CD4-positive, alpha-beta T cell treated with Interleukin-17A for 1 hour (primary cell): Measurements from ENCODE around the gene AGPAT2.
"Not testable (repeated sequence)": the region's sequence is repeated elsewhere in the genome, so short reads cannot be mapped to it uniquely, and the experiment has no call there.

Experiments used
- DNase-seq: peaks from one replicate; pipeline ENCODE4 v3.0.0-alpha.2; 2020

AGPAT2 gene

DNA sequence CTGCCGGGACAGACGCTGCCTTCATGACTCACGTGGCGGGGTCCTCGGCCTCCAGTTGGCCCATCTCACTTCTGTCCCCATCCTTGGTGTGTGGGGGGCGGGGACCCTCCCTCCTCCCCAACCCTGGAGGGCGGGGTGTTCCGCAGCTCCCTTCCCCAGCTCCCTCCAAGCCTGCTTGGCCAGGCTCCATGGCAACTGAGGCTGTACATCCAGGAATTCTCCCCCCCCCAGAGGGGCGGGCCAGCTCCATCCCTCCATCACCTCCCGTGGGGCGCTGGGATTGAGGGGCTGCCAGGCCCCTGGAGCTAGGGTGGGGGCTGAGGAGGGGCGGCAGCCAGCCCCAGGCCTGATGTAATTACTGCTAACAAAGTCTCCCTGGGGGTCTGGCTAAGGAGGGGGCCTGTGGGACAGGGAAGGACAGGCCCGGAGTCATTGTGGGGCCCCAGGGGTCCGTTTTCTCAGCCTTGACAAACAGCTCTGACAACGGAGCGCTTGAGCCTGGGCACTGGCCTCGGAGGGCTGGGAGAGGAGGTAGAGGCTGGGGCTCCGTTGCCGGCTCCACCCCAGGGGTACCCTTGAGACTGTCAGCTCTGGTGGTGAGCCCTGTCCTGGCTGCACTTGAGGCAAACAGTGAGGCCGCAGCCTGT, 33.1 kb upstream of the AGPAT2 start:
- DNase-seq, result no peak

DNA sequence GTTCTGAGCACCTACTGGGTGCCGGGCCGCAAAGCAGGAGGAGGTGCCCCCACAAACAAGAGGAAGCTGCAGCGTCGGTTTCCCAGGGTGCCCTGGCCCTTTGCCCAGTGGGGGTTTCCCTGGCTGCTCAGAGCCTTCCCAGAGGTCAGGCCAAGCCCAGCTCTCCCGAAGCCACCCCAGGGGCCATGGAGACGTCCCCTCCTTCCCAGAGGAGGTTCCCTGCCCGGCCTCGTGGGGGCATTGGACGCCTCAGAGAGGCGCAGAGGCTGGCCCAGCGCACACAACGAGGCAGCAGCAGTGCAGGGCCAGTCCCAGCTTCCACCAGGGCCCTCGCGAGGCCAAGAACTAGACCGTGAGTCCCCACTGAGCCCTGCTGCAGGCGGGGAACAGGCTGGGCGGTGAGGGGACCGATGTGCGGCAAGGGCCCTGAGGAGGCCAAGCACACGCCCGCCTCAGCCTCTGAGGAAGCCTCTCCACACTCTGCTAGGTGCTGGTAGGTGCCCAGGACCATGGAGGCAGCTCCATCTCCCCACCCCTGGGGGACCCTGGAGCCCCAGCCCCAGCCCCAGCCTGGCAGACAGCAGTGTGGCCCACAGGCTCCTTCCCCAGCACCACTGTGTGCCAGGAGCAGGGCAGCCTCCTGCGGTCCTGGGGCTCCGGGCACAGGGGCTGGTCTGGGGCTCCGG, 32.1 kb upstream of the AGPAT2 start:
- peak; percentile 27 for DNase-seq

DNA sequence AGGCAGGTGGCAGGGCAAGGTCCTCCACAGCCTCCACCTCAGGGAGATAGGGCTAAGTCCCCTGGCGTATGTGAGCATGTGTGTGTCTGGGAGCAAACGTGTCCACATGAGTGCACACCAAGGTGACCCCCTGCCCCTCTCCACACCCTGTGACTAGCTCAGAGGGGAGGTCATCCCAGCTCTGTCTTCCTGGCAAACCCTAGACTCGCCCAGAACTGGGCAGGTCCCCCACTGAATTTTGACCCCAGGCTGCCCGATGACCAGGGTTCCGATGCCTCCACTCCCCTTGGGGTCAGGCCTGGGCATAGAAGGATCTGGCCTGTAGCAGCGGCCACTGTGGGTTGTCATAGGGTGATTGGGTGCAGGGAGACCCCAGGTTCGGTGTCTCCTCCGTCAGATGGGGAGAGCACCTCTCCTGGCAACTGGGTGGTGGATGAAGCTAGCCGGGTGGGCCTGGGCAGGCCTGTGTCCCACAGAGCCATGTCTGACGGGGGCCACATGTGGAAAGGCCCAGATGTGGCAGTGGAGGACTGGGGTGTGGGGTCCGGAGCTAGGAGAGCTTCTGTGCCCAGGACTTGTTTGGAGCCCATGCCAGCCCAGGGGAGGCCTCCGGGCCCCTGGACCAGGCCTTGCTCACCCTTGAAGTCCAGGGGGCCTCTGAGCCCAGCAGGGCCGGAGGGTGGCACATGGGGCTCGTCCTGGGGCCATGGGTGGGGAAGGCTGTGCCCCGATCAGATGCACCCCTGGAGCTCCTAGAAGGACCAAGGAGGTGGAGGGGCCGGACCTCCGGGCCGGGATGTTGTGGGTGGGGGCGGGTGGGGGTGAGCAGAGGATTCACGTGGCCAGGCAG, 31.3 kb upstream of the AGPAT2 start:
- DNase-seq, result no peak

DNA sequence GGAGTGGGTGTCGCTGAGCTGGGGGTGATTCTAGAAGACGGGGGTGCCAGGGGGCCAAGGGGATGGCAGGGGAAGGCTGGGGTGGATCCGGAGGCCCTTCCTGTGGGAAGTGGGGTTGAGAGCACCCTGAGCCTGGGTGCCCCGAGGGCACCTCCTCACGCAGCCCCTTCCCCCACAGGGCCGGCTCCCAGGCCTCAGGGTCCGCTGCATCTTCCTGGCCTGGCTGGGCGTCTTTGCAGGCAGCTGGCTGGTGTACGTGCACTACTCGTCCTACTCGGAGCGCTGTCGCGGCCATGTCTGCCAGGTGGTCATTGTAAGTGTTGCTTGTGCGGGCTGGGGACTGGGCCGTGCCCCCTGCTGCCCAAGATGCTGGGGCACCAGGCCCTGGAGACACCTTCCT, 30.1 kb upstream of the AGPAT2 start:
- DNase-seq, result no peak

DNA sequence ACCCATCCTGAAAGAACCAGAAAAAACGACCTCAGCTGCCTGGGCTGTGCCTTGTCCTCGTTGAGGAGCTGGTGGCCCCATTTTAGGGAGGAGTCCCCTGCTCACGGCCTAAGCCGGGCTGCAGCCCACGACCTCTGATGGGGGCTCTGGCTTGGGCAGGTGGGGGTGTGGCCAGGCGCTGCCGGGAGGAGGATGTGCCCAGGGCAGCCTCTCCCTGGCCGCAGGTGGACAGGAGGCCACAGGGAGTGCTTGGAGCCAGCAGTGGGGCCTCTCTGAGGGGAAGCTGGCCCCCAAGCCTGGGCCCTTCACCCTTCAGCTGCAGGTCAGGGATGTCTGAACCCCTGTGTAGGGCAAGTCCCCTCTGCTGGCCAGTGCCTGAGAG, 27.6 kb upstream of the AGPAT2 start:
- no peak for DNase-seq

DNA sequence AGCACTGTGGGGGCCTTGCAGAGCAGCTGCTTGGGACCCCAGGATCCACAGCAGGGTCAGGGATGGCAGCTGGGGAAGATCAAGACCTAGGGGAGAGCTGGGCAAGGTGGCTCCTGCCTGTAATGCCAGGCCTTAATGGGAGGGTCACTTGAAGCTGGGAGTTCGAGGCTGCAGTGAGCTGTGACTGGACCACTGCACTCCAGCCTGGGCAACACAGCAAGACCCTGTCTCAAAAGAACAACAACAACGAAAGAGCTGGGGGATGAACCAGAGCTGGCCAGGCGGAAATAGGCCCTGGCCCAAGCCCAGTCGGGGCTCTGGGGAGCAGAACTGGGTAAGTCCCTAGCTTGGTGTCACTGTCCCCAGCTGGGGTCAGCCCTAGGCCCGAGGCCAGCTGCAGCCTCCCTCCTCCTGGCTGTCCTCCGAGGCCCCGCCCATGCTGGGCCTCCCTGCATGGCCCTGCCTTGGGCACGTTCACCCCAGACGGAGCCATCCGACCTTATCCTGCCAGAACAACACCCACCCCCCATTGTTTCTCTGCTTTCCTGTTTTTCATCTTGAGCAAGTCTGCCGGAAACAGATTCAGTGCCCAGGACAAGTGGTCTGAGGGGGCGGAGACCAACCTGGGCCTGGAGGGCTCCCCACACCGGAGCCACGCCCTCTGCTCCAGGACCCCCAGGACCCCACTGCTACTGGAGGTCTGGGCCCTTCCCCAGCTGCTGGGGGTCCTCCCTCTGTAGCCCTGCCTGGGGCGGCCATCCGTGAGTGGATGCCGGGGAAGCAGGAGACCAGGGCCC, 27.0 kb upstream of the AGPAT2 start:
- DNase-seq, result no peak

DNA sequence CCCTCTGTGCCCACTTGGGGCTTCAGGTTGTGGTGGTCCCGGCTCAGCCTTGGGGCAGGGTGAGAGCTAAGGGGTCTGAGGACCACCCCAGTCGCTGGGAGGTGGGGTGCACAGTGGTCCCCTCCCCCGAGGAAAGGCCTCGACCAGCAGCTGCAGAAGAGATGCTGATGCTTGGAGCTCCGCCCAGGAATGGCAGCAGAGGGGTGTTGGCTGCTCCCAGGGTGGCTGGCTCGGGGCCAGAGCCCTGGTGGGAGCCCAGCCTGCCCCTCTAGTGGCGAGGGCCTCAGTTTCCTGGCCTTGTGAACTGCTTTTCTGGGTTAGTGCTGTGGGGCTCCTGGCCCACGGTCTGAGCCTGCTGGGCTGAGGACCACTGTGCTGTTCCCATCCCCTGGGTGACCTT, 26.3 kb upstream of the AGPAT2 start:
- DNase-seq, result no peak

DNA sequence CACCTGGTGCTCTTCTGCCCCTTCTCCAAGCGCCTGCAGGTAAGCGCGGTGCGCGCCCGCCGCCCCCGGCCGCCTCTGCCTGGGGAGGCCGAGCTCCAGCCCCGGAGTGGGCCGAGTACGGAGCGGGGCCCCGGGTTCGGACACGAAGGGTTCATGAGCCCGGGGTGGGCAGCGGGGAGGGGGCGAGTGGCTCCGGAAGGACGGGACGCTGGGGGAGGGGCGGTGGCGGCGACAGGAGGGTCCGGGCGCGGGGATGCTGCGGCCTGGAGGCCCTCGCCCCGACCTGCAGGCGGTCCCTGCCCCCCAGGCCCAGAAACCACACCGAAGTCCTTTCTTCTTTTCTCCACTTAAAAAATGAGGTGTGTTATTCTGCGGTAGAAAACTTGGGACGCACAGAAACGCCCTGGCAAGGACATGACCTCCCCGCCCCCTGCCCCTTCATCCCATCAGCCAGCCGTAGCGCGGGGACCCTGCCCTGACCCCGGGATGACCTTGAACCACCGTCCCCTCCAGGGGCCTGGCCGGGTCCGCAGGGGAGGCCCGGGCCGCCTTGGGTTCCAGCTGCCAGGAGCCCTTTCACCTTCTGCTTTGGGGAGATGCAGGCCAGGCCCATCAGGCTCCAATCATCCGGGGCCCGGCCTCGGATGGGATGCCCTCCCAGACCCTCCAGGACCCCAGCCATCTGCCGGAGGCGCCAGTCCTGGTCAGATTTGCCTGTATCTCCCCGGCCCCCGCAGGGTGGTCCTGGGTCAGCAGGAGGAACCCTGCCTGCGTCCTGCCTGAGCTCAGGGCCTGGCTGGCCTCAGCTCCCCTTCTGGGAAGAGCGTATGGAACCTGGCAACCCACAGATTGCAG, 25.7 kb upstream of the AGPAT2 start:
- no peak for DNase-seq

DNA sequence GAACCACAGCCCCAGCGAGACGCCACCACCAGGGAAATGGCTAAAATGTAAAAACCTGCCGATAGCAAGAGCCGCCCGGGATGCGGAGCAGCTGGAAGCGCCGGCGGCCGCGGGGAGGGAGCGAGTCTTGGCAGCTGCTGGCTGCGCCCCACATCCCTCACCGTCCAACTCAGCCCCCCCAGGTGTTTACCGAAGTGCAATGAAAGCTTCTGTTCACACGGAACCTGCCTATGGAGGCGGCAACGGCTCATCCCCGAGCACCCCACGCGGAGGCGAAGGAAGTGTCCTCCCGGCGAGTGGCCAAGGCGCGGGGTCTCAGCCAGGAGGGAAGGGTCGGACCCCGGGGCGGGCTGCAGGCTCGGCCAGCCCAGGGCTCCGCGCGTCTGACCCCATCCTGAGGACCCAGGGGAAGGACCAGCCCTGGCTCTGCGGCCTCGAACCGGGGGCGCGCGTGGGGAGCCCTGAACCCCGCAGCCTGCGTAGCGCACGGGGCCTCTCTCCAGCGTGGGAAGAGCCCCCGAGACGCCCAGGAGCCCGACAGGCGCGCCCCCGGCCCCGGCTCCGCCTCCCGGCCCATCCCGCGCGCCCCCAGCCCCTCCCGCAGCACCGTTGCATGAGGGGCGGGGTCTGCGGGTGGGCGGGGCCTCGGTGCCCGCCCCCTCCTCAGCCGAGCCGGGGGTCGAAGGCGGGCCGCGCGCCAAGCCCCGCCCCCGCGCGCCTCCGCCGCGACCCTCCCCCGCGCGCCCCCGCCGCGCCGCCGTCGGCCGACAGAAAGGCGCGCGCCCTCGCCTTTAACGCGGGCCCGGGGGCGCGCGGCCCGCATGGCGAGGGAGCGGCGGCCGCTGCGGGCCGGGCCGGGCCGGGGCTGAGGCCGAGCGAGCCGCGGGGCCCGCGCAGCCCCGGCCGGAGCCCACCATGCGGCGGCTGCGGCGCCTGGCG, 24.8 kb upstream of the AGPAT2 start, which contains the start of gene DIPK1B:
TSS of gene DIPK1B (plus strand) at position 822 of the 939 bp plus-strand sequence. CDS start at position 916, 94 bp downstream.
- no peak for DNase-seq

DNA sequence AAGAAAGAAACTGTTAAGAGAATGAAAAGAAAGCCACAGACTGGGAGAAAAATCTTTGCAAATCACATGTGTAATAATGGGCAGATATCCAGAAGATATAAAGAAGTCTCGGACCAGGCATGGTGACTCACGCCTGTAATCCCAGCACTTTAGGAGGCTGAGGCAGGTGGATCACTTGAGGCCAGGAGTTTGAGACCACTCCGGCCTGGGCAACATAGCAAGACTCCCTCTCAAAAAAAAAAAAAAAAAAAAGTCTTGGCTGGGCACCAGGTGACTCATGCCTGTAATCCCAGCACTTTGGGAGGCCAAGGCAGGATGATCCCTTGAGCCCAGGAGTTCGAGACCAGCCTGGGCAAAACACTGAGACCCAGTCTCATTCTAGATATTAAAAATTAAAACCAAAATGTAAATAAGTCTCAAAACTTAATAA, 24.0 kb upstream of the AGPAT2 start:
- DNase-seq, result not testable (repeated sequence)

DNA sequence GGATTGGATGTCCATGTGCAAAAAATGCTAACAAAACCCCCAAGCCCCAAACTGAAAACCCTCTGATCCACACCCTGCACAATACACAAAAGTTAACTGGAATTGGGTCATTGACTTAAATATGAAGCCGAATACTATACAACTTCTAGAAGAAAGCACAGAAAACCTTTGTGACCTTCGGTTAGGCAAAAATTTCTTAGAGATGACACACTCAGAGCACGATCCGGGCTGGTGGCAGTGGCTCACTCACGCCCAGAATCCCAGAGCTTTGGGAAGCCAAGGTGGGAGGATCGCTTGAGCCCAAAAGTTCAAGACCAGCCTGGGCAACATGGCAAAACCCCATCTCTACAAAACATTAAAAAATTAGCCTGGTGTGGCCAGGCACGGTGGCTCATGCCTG, 23.3 kb upstream of the AGPAT2 start:
- DNase-seq, result no peak

DNA sequence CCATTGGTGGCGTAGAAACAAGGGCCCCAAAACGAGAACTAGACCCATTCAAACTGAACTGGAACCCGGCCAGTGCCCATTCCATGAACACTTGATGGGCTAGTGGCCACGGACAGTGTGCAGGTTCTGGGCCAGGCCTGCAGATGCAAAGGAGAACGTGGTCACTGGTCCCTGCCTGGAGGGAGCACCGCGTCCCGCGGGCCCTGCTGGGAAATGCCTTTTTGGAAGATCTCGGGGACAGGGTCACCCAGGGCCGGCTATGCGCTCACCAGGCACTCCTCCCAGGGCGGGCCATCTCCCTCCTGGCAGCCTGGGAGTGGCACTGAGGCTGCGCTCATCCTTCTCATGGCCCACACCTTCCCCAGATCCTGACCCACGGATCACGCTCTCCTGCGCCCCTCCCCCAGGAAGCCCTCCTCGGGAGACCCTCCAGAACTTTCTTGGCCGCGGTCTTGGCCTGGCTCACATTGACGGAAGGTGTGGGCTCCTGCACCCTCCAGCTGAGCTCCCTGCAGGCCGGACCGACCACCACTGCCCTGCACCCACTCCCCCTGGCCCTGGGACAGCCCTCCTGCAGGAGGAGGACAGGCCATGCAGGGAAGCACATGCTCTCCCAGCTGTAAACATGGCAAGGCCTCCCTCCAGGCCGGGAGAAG, 22.3 kb upstream of the AGPAT2 start:
- DNase-seq, result no peak

DNA sequence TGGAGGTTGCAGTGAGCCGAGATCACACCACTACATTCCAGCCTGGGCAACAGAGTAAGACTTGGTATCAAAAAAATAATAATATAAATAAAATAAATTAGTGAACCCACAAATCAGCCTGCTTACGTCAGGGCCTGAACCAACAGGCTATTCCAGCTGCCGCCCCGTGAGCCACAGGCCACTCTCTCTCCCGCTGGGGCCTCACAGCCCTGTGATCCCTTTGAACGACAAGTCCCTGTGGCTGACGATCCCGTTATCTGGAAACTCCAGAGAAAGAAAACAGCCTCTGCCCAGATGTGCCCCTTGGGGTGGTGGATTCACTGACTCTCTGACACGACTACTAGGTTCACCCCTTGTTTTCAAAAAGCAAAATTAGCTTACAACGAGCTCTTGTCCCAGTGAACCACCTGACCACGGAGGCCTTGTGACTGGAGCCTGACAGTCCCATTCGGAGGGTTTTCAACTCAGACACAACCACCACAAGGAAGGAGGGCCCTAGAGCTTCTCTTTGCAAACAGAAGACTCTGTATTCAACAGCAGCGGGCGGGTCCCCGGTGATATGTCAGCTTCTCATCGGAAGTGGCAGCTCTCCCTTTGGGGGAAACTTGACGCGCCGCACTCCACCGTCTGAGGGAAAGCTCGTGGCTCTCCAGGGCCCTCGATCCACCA, 20.7 kb upstream of the AGPAT2 start:
- no peak for DNase-seq

DNA sequence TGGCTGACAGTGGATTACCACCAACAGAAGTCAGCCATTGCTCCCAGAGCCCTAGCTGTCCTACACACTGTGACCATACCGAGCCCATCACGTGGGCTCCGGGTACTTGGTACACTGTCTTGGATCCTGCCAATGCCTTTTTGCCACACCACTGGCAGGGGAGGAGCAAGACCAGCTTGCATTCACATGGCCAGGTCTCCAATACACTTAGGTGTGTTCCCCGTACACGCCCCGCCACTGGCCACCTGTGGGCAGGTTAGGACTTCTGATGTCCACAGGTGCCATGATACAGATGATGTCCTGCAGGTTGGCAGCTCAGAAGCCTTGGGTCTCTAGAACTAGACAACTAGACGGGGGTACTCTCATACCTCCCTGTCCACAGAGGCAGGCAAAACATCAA, 19.8 kb upstream of the AGPAT2 start:
- DNase-seq, result no peak

DNA sequence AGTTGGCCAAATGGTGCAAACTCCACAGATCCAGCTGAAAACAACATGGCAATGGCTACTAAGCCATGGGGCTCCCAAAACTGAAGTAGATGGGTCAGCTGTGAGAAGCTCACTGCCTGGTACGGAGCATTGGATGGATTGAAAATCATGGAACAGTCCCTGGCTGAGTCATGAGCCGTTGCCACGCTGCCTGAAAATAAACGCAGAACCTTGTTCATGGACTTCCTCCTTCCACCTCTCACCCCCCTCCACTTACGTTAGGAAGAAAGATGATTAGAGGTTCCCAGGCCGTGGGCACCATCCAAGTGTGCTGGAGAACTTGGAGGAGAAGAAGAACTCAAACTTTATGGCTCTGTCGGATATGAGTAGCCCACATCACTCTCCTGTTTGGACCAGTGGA, 18.3 kb upstream of the AGPAT2 start:
- DNase-seq, result no peak

DNA sequence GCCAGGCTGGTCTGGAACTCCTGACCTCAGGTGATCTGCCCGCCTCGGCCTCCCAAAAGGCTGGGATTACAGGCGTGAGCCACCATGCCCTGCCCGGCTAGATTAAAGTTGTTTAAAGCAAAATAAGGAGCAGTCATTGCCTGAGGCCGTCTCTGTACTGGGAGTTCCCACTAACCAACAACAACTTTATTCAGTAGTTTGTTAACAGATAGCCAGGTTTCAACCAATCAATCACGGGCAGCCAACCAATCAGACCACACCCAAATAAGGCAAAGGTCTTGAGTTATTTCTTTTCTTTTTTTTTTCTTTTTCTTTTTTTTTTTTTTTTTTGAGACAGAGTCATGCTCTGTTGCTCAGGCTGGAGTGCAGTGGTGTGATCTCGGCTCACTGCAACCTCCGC, 17.5 kb upstream of the AGPAT2 start:
- DNase-seq, result not testable (repeated sequence)

DNA sequence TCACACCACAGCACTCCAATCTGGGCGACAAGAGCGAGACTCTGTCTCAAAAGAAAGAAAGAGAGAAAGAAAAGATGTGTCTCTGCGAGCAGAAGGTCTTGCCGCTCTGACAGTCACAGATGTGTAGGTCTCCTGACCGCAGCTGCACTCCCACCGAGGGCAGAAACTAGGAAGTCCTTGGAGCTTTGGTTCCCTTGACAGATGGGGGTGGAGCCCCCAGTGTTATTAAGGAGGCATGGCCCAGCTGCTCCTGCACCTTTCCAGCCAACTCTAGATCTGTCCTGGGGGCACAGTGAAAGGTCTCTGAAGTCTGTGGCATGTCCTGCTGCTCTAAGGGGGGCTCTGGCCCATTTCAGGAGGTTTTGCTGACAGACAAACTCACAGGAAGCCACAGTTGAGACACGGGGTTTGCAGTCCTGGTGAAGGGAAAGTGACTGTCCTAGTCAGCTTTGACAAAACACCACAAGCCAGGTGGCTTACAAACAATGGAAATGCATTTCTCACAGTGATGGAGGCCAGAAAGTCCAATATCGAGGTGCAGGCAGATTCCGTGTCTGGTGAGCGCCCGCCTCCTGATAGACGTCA, 16.1 kb upstream of the AGPAT2 start:
- DNase-seq, result no peak

DNA sequence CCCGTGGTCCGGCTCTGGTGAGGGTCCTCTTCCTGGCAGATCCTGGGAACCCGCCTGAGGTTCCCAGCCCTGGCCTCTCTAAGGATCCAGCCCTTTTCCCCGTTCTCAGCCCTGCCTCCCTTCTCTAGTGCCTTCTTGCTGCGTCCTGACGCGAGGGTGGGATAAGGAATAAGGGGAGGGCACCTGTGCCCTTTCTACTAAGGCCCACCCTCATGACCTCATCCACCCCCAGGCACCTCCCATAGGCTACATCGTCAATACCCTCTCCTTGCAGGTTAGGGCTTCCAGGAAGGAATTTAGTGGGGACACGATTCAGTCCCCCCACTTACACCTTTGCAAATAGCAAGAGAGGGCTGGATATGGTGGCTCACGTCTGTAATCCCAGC, 14.4 kb upstream of the AGPAT2 start:
- DNase-seq, result no peak

DNA sequence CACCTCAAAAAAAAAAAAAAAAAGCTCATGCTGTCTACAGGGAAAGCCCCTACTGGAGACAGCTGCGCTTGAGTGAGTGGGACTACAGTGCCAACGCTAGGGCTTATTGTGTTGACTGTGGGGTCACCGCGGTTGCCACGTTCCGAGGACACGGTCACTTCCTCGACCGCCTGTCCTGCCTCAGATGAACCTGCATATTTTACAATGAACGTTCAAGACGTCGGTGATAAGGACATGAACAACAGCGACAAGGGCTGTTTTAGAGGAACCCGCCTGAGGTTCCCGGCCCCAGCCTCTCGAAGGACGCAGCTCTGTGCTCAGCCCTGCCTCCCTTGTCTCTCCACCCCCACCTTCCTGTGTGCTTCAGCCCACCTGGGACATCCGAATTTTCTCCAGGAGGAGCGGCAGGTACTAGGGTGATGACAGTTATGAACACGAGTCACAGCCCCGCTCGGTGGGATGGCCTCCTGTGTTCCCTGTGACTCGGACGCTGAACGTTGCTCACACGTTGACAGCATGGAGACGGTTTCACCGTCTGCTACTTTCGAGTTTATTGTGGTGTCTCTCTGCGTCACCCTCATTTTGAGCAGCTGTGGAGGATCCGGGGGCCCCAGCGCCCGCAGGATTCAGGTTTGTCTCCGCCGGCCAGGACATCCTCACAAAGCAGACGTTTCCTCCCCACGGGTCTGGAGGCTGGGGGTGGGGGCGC, 13.9 kb upstream of the AGPAT2 start:
- peak; percentile 64 for DNase-seq
